HL-60 (cell line): ENCODE measurements around the gene CPLANE1.

Experiments
- DNase-seq, 2 experiments: peaks; one replicate each; pipeline ENCODE4 v3.0.0-alpha.2; 2010 to 2020; ENCODE audit warnings: low read depth in 1 of 2, low spot score in 1 of 2
- H3K27ac ChIP-seq: fragments of 250-450 bp; sonication (Bioruptor Pico); replicated peaks from 2 replicates; pipeline ENCODE4 v1.5.1; 2020; ENCODE audit warnings: mild to moderate bottlenecking, moderate library complexity
- H3K27me3 ChIP-seq: fragments of 250-450 bp; sonication (Bioruptor Pico); 2 replicates; pipeline ENCODE4 v1.5.1; 2021; ENCODE audit warnings: mild to moderate bottlenecking, moderate library complexity; ENCODE audit not compliant: insufficient read depth, poor library complexity, severe bottlenecking
- H3K4me3 ChIP-seq: replicated peaks from 2 replicates; pipeline ENCODE4 v1.5.1; 2011; ENCODE audit warnings: mild to moderate bottlenecking, control low read depth, low read length; ENCODE audit not compliant: insufficient read depth
- CTCF ChIP-seq: IDR thresholded peaks from one replicate; pipeline ENCODE4 v1.5.1; 2011; ENCODE audit warnings: low read length, control low read depth, inconsistent platforms; ENCODE audit not compliant: insufficient read depth
- GABPA ChIP-seq: IDR thresholded peaks from 2 replicates; pipeline ENCODE4 v1.6.1; 2012; ENCODE audit warnings: low read depth
- POLR2AphosphoS5 ChIP-seq: IDR thresholded peaks from 2 replicates; pipeline ENCODE4 v1.6.1; 2012; ENCODE audit warnings: low read depth
- REST ChIP-seq: IDR thresholded peaks from 2 replicates; pipeline ENCODE4 v1.6.1; 2012; ENCODE audit warnings: low read depth; ENCODE audit not compliant: insufficient replicate concordance
- SPI1 ChIP-seq: IDR thresholded peaks from 2 replicates; pipeline ENCODE4 v1.6.1; 2012; ENCODE audit warnings: low read depth, mild to moderate bottlenecking, borderline replicate concordance

CPLANE1 gene

GRCh38 chr5:37251665-37252064 lies 2.5 kb upstream of the CPLANE1 start:
- no peaks in the 10 kb centered on the region for H3K27me3 ChIP-seq
- no peak overlapping the region for H3K4me3 ChIP-seq
- no peak for DNase-seq
- H3K27ac ChIP-seq: no peak overlapping the region
- TF ChIP-seq SPI1: no peak
- no peak for TF ChIP-seq POLR2AphosphoS5
- TF ChIP-seq CTCF: no peak
- no peak for TF ChIP-seq GABPA
- TF ChIP-seq REST: no peak

GRCh38 chr5:37249815-37250164 lies 614 bp upstream of the CPLANE1 start:
- Histone ChIP-seq H3K27me3 (no peaks in the 10 kb centered on the region), H3K4me3 (peak overlapping the region; percentile 58), H3K27ac (no peak overlapping the region)
- no peak for DNase-seq
- TF ChIP-seq SPI1 (no peak), POLR2AphosphoS5 (no peak), REST (no peak), GABPA (no peak), CTCF (no peak)

- no peak for TF ChIP-seq POLR2AphosphoS5
- no peak for TF ChIP-seq SPI1
- no peak for TF ChIP-seq CTCF
- no peak for TF ChIP-seq REST
- no peak for TF ChIP-seq GABPA
- Histone ChIP-seq H3K27me3 (no peaks in the 10 kb centered on the region), H3K27ac (peak overlapping the region; percentile 50; the same call in 1 of the 2 replicates), H3K4me3 (peak overlapping the region; percentile 58)
- no peak for DNase-seq
These were observed 681 bp downstream of the CPLANE1 start for GRCh38 chr5:37248421-37248969.
